ENCODE measurements around the gene SCG2. TPM values are rescaled to one million over a fixed set of nuclear protein-coding genes. Genes with fewer than 3 reads are reported as not detected.
"Not testable (repeated sequence)": the region's sequence is repeated elsewhere in the genome, so short reads cannot be mapped to it uniquely, and the experiment has no call there.

Gene SCG2
- total RNA-seq, 1 donor: 0.63 TPM

GRCh38 chr2:223594831-223595230 lies 7.3 kb downstream of the SCG2 start:
- DNase-seq (ENCODE audit: low read depth): no peak
- H3K4me3 ChIP-seq (ENCODE audit: low read depth, low read length): no peak overlapping the region
- no peak for TF ChIP-seq CTCF (IDR thresholded peaks at IDR 0.05; ENCODE audit: insufficient read depth, low read length)

GRCh38 chr2:223594259-223594658 lies 7.9 kb downstream of the SCG2 start:
- DNase-seq (ENCODE audit: low read depth): no peak
- TF ChIP-seq CTCF (IDR thresholded peaks at IDR 0.05; ENCODE audit: insufficient read depth, low read length): no peak
- no peak overlapping the region for H3K4me3 ChIP-seq (ENCODE audit: low read depth, low read length)

GRCh38 chr2:223592689-223593088 lies 9.5 kb downstream of the SCG2 start:
- not testable (repeated sequence) for H3K4me3 ChIP-seq (ENCODE audit: low read depth, low read length); DNase-seq (ENCODE audit: low read depth)

GRCh38 chr2:223591596-223591995 lies 10.6 kb downstream of the SCG2 start:
- TF ChIP-seq CTCF (IDR thresholded peaks at IDR 0.05; ENCODE audit: insufficient read depth, low read length): no peak
- DNase-seq (ENCODE audit: low read depth): no peak
- H3K4me3 ChIP-seq (ENCODE audit: low read depth, low read length): no peak overlapping the region

GRCh38 chr2:223590964-223591363 lies 11.2 kb downstream of the SCG2 start:
- no peak for TF ChIP-seq CTCF (IDR thresholded peaks at IDR 0.05; ENCODE audit: insufficient read depth, low read length)
- DNase-seq (ENCODE audit: low read depth): no peak
- no peak overlapping the region for H3K4me3 ChIP-seq (ENCODE audit: low read depth, low read length)

GRCh38 chr2:223589901-223590300 lies 12.3 kb downstream of the SCG2 start:
- no peak for TF ChIP-seq CTCF (IDR thresholded peaks at IDR 0.05; ENCODE audit: insufficient read depth, low read length)
- H3K4me3 ChIP-seq (ENCODE audit: low read depth, low read length): no peak overlapping the region
- DNase-seq (ENCODE audit: low read depth): no peak

GRCh38 chr2:223588251-223588650 lies 13.9 kb downstream of the SCG2 start:
- DNase-seq (ENCODE audit: low read depth): no peak
- TF ChIP-seq CTCF (IDR thresholded peaks at IDR 0.05; ENCODE audit: insufficient read depth, low read length): no peak
- H3K4me3 ChIP-seq (ENCODE audit: low read depth, low read length): no peak overlapping the region

Data from fibroblast of the aortic adventitia (primary cell).